Vagina (tissue), 2 donors: ENCODE results near the gene CNOT6.

ENCODE experiments used
- CTCF ChIP-seq, 3 experiments: fragments of 450-650 bp in 2 of 3; fragments of 200-600 bp in 1 of 3; sonication (generic) in 1 of 3; IDR thresholded peaks; one replicate each; pipeline ENCODE4 v1.5.1; 2017 to 2019; ENCODE audit warnings: antibody characterized with exemption in 3 of 3, mild to moderate bottlenecking in 2 of 3, moderate library complexity in 2 of 3
- POLR2AphosphoS5 ChIP-seq, 2 donors: sonication (generic); formaldehyde crosslinking; IDR thresholded peaks; one replicate each; pipeline ENCODE4 v1.9.0; 2017; ENCODE audit warnings: antibody characterized with exemption in 2 of 2, mild to moderate bottlenecking in 2 of 2, low read depth in 1 of 2; ENCODE audit not compliant: insufficient read depth in 1 of 2

GRCh38 chr5:180558232-180558631 is 64.1 kb downstream of the CNOT6 start:
- TF ChIP-seq CTCF (IDR thresholded peaks at IDR 0.05), result no peak
- no peak for TF ChIP-seq POLR2AphosphoS5 (IDR thresholded peaks at IDR 0.05; ENCODE audit: insufficient read depth in 1 of 2, low read depth in 1 of 2)
